ENCODE measurements around the gene ARHGEF16. TPM values are rescaled to one million over a fixed set of nuclear protein-coding genes. Genes with fewer than 3 reads are reported as not detected.

The ARHGEF16 gene
- polyA plus RNA-seq, 1 experiment = 0.04 TPM

- CTCF ChIA-PET = no interaction called here
- no peak for TF ChIP-seq CTCF (IDR thresholded peaks at IDR 0.05; ENCODE audit: insufficient read depth, low read depth, low read length)
- H3K4me3 ChIP-seq (ENCODE audit: low read depth, low read length) = no peak overlapping the region
- peaks cover 3% of the 10 kb centered on the region; the same call in 1 of the 2 replicates for H3K27me3 ChIP-seq (ENCODE audit: control insufficient read depth, insufficient read depth, low read length)
- DNase-seq (ENCODE audit: low read depth) = no peak
- POLR2A ChIA-PET = no interaction called here
- no peaks in the 10 kb centered on the region for H3K36me3 ChIP-seq (ENCODE audit: control insufficient read depth, insufficient read depth, low read length)
Measured at GRCh38 chr1:3434406-3435110, 19.9 kb upstream of the ARHGEF16 start.

- ChIA-PET POLR2A (no interaction called here), CTCF (no interaction called here)
- no peak for DNase-seq (ENCODE audit: low read depth)
- no peaks in the 10 kb centered on the region for H3K36me3 ChIP-seq (ENCODE audit: control insufficient read depth, insufficient read depth, low read length)
- TF ChIP-seq CTCF (IDR thresholded peaks at IDR 0.05; ENCODE audit: insufficient read depth, low read depth, low read length) = no peak
- no peak overlapping the region for H3K4me3 ChIP-seq (ENCODE audit: low read depth, low read length)
- peaks cover 3% of the 10 kb centered on the region; the same call in 1 of the 2 replicates for H3K27me3 ChIP-seq (ENCODE audit: control insufficient read depth, insufficient read depth, low read length)
Measured at GRCh38 chr1:3435666-3436065, 18.8 kb upstream of the ARHGEF16 start.

- ChIA-PET CTCF (no interaction called here), POLR2A (no interaction called here)
- no peak for TF ChIP-seq CTCF (IDR thresholded peaks at IDR 0.05; ENCODE audit: insufficient read depth, low read depth, low read length)
- no peaks in the 10 kb centered on the region for H3K36me3 ChIP-seq (ENCODE audit: control insufficient read depth, insufficient read depth, low read length)
- H3K27me3 ChIP-seq (ENCODE audit: control insufficient read depth, insufficient read depth, low read length) = peaks cover 3% of the 10 kb centered on the region; the same call in 1 of the 2 replicates
- DNase-seq (ENCODE audit: low read depth) = no peak
- H3K4me3 ChIP-seq (ENCODE audit: low read depth, low read length) = no peak overlapping the region
Measured at GRCh38 chr1:3436451-3436850, 18.0 kb upstream of the ARHGEF16 start.

GRCh38 chr1:3436901-3437300, 17.6 kb upstream of the ARHGEF16 start:
- TF ChIP-seq CTCF (IDR thresholded peaks at IDR 0.05; ENCODE audit: insufficient read depth, low read depth, low read length) = no peak
- CTCF ChIA-PET = interaction anchor here (0.7 kb wide), 1 partner anchor 896 kb away, joined by 4 read pairs; no protein-coding TSS in a partner anchor

GRCh38 chr1:3438661-3439180, 15.7 kb upstream of the ARHGEF16 start:
- Histone ChIP-seq H3K27me3 (ENCODE audit: control insufficient read depth, insufficient read depth, low read length) (peaks cover 11% of the 10 kb centered on the region), H3K36me3 (ENCODE audit: control insufficient read depth, insufficient read depth, low read length) (no peaks in the 10 kb centered on the region), H3K4me3 (ENCODE audit: low read depth, low read length) (no peak overlapping the region)
- no peak for TF ChIP-seq CTCF (IDR thresholded peaks at IDR 0.05; ENCODE audit: insufficient read depth, low read depth, low read length)
- POLR2A ChIA-PET = no interaction called here
- DNase-seq (ENCODE audit: low read depth) = no peak
- CTCF ChIA-PET = interaction anchor here (1.1 kb wide), 1 partner anchor 14 kb away, joined by 5 read pairs; no protein-coding TSS in a partner anchor

More at GRCh38 chr1:3436901-3437300, 17.6 kb upstream of the ARHGEF16 start:
- POLR2A ChIA-PET = no interaction called here
- Histone ChIP-seq H3K27me3 (ENCODE audit: control insufficient read depth, insufficient read depth, low read length) (peaks cover 4% of the 10 kb centered on the region; the same call in 1 of the 2 replicates), H3K36me3 (ENCODE audit: control insufficient read depth, insufficient read depth, low read length) (no peaks in the 10 kb centered on the region), H3K4me3 (ENCODE audit: low read depth, low read length) (no peak overlapping the region)
- DNase-seq (ENCODE audit: low read depth) = no peak

All from BJ (cell line).